B cell (primary cell): ENCODE measurements around the gene RASA4B. TPM values are rescaled to one million over a fixed set of nuclear protein-coding genes. Genes with fewer than 3 reads are reported as not detected.

Source experiments
- ATAC-seq: fragments of 200-7000 bp; cut with Tn5 transposase; one replicate; pipeline ENCODE4 v1.10.0; 2021; ENCODE audit warnings: low read depth, mild to moderate bottlenecking, moderate number of reproducible peaks, moderate library complexity
- CTCF ChIA-PET: fragments of 350-600 bp; sonication (Branson Sonifier 250); formaldehyde crosslinking; loops from one replicate; lab custom pipeline; 2021; ENCODE audit warnings: antibody characterized with exemption, inconsistent platforms; lab: Charles Lee
- POLR2A ChIA-PET: fragments of 350-600 bp; sonication (Branson Sonifier 250); formaldehyde crosslinking; loops from one replicate; lab custom pipeline; 2021; ENCODE audit warnings: antibody characterized with exemption; lab: Charles Lee
- DNase-seq: peaks from one replicate; pipeline ENCODE4 v3.0.0; 2013
- H2AFZ ChIP-seq: 2 replicates; pipeline ENCODE4 v1.6.1; 2012; ENCODE audit warnings: mild to moderate bottlenecking, low read depth, low read length; ENCODE audit not compliant: insufficient read depth, poor library complexity, severe bottlenecking
- H3K27ac ChIP-seq, 2 donors: 1 replicate in 1 of 2; 2 replicates in 1 of 2; pipeline ENCODE4 v1.5.1; 2012 to 2013; ENCODE audit warnings: low read length in 2 of 2, mild to moderate bottlenecking in 2 of 2, moderate library complexity in 1 of 2
- H3K27me3 ChIP-seq, 4 experiments: fragments of 200-600 bp in 1 of 4; sonication (generic) in 1 of 4; replicated peaks in 1 of 4; 1 replicate in 2 of 4; 2 replicates in 2 of 4; pipeline versions ENCODE4 v1.6.1 to v1.7.0; 2013 to 2016; ENCODE audit warnings: low read length in 3 of 4, mild to moderate bottlenecking in 2 of 4, mixed read lengths in 1 of 4, moderate library complexity in 1 of 4; ENCODE audit not compliant: insufficient read depth in 4 of 4, control insufficient read depth in 3 of 4; ENCODE audit errors: control extremely low read depth in 1 of 4
- H3K36me3 ChIP-seq, 2 experiments: replicated peaks in 1 of 2; 1 replicate in 1 of 2; 2 replicates in 1 of 2; pipeline versions ENCODE4 v1.6.1 to v1.7.1; 2013; ENCODE audit warnings: low read length in 1 of 2; ENCODE audit not compliant: insufficient read depth in 2 of 2, control insufficient read depth in 1 of 2; ENCODE audit errors: control extremely low read depth in 1 of 2, extremely low read depth in 1 of 2
- H3K4me1 ChIP-seq, 2 donors: fragments of 200-600 bp in 1 of 2; sonication (generic) in 1 of 2; 1 replicate in 1 of 2; 2 replicates in 1 of 2; pipeline versions ENCODE4 v1.5.1 to v1.6.1; 2013 to 2017; ENCODE audit warnings: low read length in 2 of 2; ENCODE audit not compliant: control insufficient read depth in 2 of 2, insufficient read depth in 2 of 2
- H3K4me2 ChIP-seq: replicated peaks from 2 replicates; pipeline ENCODE3; 2012; ENCODE audit warnings: mild to moderate bottlenecking, low read depth, low read length; ENCODE audit not compliant: poor library complexity, severe bottlenecking
- H3K4me3 ChIP-seq, 5 experiments: fragments of 200-600 bp in 1 of 5; sonication (generic) in 1 of 5; 1 replicate in 3 of 5; 2 replicates in 2 of 5; pipeline versions ENCODE4 v1.5.1 to v1.7.0; 2011 to 2016; ENCODE audit warnings: low read length in 4 of 5, mild to moderate bottlenecking in 4 of 5, low read depth in 2 of 5, control low read depth in 1 of 5, moderate library complexity in 1 of 5; ENCODE audit not compliant: insufficient read depth in 1 of 5; ENCODE audit errors: control extremely low read depth in 1 of 5, extremely low read depth in 1 of 5
- H3K79me2 ChIP-seq: fragments of 200-600 bp; sonication (generic); one replicate; pipeline ENCODE4 v1.6.0; 2016; ENCODE audit warnings: low read length; ENCODE audit not compliant: control insufficient read depth, insufficient read depth
- H3K9ac ChIP-seq: fragments of 200-600 bp; sonication (generic); 2 replicates; pipeline ENCODE4 v1.6.1; 2017; ENCODE audit warnings: mild to moderate bottlenecking, low read length, moderate library complexity
- H3K9me3 ChIP-seq, 3 donors: one replicate each; pipeline versions ENCODE4 v1.6.1 to v1.7.1; 2013; ENCODE audit warnings: low read length in 2 of 3; ENCODE audit not compliant: control insufficient read depth in 2 of 3, insufficient read depth in 1 of 3; ENCODE audit errors: control extremely low read depth in 1 of 3
- H4K20me1 ChIP-seq: 2 replicates; pipeline ENCODE4 v1.6.0; 2012; ENCODE audit warnings: mild to moderate bottlenecking, low read length; ENCODE audit not compliant: insufficient read depth, control insufficient read depth, poor library complexity, severe bottlenecking
- H3K27ac Mint-ChIP-seq: one replicate; pipeline ENCODE4 v1.8.0; 2021; ENCODE audit warnings: mixed read lengths
- H3K27me3 Mint-ChIP-seq: one replicate; pipeline ENCODE4 v1.8.0; 2021; ENCODE audit warnings: mixed read lengths
- H3K4me1 Mint-ChIP-seq: one replicate; pipeline ENCODE4 v1.8.0; 2021; ENCODE audit warnings: mixed read lengths
- H3K4me3 Mint-ChIP-seq: one replicate; pipeline ENCODE4 v1.8.0; 2021; ENCODE audit warnings: mixed read lengths
- H3K9me3 Mint-ChIP-seq: one replicate; pipeline ENCODE4 v1.8.0; 2022; ENCODE audit warnings: mixed read lengths; ENCODE audit not compliant: insufficient read depth
- CTCF ChIP-seq: fragments of 200-600 bp; IDR thresholded peaks from one replicate; pipeline ENCODE4 v1.8.0; 2022; ENCODE audit warnings: antibody characterized with exemption, mild to moderate bottlenecking
- EZH2 ChIP-seq: IDR thresholded peaks from 2 replicates; pipeline ENCODE4 v1.6.1; 2012; ENCODE audit warnings: borderline replicate concordance, low read depth, mild to moderate bottlenecking, moderate library complexity, low read length; ENCODE audit not compliant: insufficient read depth, poor library complexity, severe bottlenecking
- WGBS: methylation state at CpG from one replicate; pipeline ENCODE4 v1.1.5; 2013; ENCODE audit warnings: missing lambda C conversion rate; ENCODE audit not compliant: insufficient coverage; 5-methylcytosine and 5-hydroxymethylcytosine counted together
- intact Hi-C: fragments of 100-400 bp; cut with micrococcal nuclease; formaldehyde crosslinking; loops from one replicate; pipeline ENCODE4 v1.10.0; 2022
- polyA plus RNA-seq: library from polyadenylated mRNA; depleted of rRNA; stranded (reverse); fragments of >200 nt; gene quantifications from 2 replicates; pipeline ENCODE4 v1.2.3, GENCODE V29; 2012
- total RNA-seq, 2 donors: library from RNA; stranded (reverse); fragments of 120-200 nt in 1 of 2; gene quantifications; 1 replicate in 1 of 2; 2 replicates in 1 of 2; pipeline versions ENCODE4 v1.2.3 to v1.2.4, GENCODE V29; 2013 to 2022

Gene RASA4B
- total and polyA plus RNA-seq, 2 donors (not counting 1 experiment from before 2014, with no cell fraction given): 15.6 to 26.4 TPM

- DNase-seq (no peak), ATAC-seq (no peak)
- CTCF ChIA-PET: interaction anchor here (0.9 to 1.5 kb wide), 2 partner anchors 9 to 230 kb away, joined by 3 to 4 read pairs; no protein-coding TSS in a partner anchor
- POLR2A ChIA-PET: interaction anchor here (0.6 kb wide), 1 partner anchor 24 kb away, joined by 3 read pairs; no protein-coding TSS in a partner anchor
- Histone ChIP-seq H4K20me1 (peaks cover 6% of the 10 kb centered on the region), H3K4me1 (no peaks in the 10 kb centered on the region), H3K9ac (no peak overlapping the region), H3K79me2 (peaks cover 6% of the 10 kb centered on the region), H3K4me2 (no peak overlapping the region), H3K27ac (no peak overlapping the region), H3K27me3 (no peaks in the 10 kb centered on the region), H2AFZ (no peak overlapping the region), H3K9me3 (no peaks in the 10 kb centered on the region), H3K36me3 (peaks cover 0 to 45% of the 10 kb centered on the region in 2 experiments), H3K4me3 (no peak overlapping the region)
- Mint-ChIP-seq H3K9me3 (no peaks in the 10 kb centered on the region), H3K27me3 (no peaks in the 10 kb centered on the region), H3K4me1 (no peaks in the 10 kb centered on the region), H3K27ac (peak overlapping the region; percentile 10), H3K4me3 (no peak overlapping the region)
- no peak for TF ChIP-seq EZH2
- TF ChIP-seq CTCF: no peak
- intact Hi-C loops: no loop called here
- 88% methylated on average over 23 of the region's 31 CpGs for WGBS
These were observed 45.2 kb downstream of the RASA4B start for GRCh38 chr7:102472126-102473041.

- no peak overlapping the region for H3K4me3 ChIP-seq
- DNase-seq: no peak
- peaks cover 6% of the 10 kb centered on the region for H4K20me1 ChIP-seq
- ChIA-PET CTCF (interaction anchor here (0.9 to 1.5 kb wide), 2 partner anchors 8 to 230 kb away, joined by 3 to 4 read pairs; no protein-coding TSS in a partner anchor), POLR2A (no interaction called here)
- H3K9ac ChIP-seq: no peak overlapping the region
- peaks cover 13% of the 10 kb centered on the region for H3K79me2 ChIP-seq
- no peaks in the 10 kb centered on the region for H3K9me3 Mint-ChIP-seq
- H3K9me3 ChIP-seq: no peaks in the 10 kb centered on the region
- peak overlapping the region; percentile 10 for H3K27ac Mint-ChIP-seq
- H3K27me3 ChIP-seq: no peaks in the 10 kb centered on the region
- no peak overlapping the region for H3K4me2 ChIP-seq
- H3K4me1 ChIP-seq: peaks cover 2% of the 10 kb centered on the region in 2 donors
- 91% methylated on average over 5 of the region's 6 CpGs for WGBS
- H3K27ac ChIP-seq: no peak overlapping the region
- no peak overlapping the region for H3K4me3 Mint-ChIP-seq
- intact Hi-C loops: no loop called here
- H3K27me3 Mint-ChIP-seq: no peaks in the 10 kb centered on the region
- ATAC-seq: no peak
- H2AFZ ChIP-seq: no peak overlapping the region
- H3K36me3 ChIP-seq: peaks cover 0 to 45% of the 10 kb centered on the region in 2 experiments
- no peak for TF ChIP-seq CTCF
- TF ChIP-seq EZH2: no peak
- peaks cover 1% of the 10 kb centered on the region for H3K4me1 Mint-ChIP-seq
These were observed 45.8 kb downstream of the RASA4B start for GRCh38 chr7:102471791-102472125.
